IPS-NIHi7 (cell line): Measurements from ENCODE around the gene CASP5.
A peak's percentile ranks its signal among the peaks of the same experiment; 100 is the strongest.

Source experiments
- DNase-seq: peaks from one replicate; pipeline ENCODE4 v3.0.0; 2012; ENCODE audit warnings: mixed read lengths; ENCODE audit errors: extremely low spot score

Gene CASP5

GRCh38 chr11:104967534-104968354 lies 55.2 kb downstream of the CASP5 start:
- no peak for DNase-seq

- DNase-seq: no peak
Observed at GRCh38 chr11:104965735-104966134, 57.2 kb downstream of the CASP5 start.

GRCh38 chr11:104964247-104964646 lies 58.7 kb downstream of the CASP5 start:
- DNase-seq: no peak

- no peak for DNase-seq
Observed at GRCh38 chr11:104962852-104963251, 60.1 kb downstream of the CASP5 start.

GRCh38 chr11:104957280-104957679 lies 65.7 kb downstream of the CASP5 start:
- DNase-seq: no peak

GRCh38 chr11:104956528-104956927 lies 66.4 kb downstream of the CASP5 start:
- DNase-seq: no peak

- peak; percentile 34 for DNase-seq
Observed at GRCh38 chr11:104946907-104947306, 76.1 kb downstream of the CASP5 start.
